Endothelial cell of umbilical vein (primary cell): ENCODE data around the gene SH3PXD2A. TPM values are rescaled to one million over a fixed set of nuclear protein-coding genes. Genes with fewer than 3 reads are reported as not detected.

Source experiments
- BruUV-seq: library from RNA; stranded (reverse); fragments of 400-500 nt; replicated peaks from 2 replicates; lab custom pipeline; 2021; lab: Mats Ljungman, UMichigan
- CTCF ChIA-PET: fragments of 300-600, 350-600 bp; sonication (Branson Sonifier 250); formaldehyde crosslinking; loops from one replicate; lab custom pipeline; 2021; ENCODE audit warnings: antibody characterized with exemption, inconsistent platforms; lab: Charles Lee
- POLR2A ChIA-PET: fragments of 300-600, 350-600 bp; sonication (Branson Sonifier 250); formaldehyde crosslinking; loops from one replicate; lab custom pipeline; 2021; ENCODE audit warnings: antibody characterized with exemption, inconsistent platforms; lab: Charles Lee
- DNase-seq: peaks from one replicate; pipeline ENCODE4 v3.0.0-alpha.2; 2011; ENCODE audit warnings: low read depth, low spot score
- FAIRE-seq: peaks from 2 replicates; lab custom pipeline; 2011; peaks lifted over from hg19 to GRCh38; lab: Jason Lieb, UNC
- H2AFZ ChIP-seq: 2 replicates; pipeline ENCODE4 v1.6.0; 2012; ENCODE audit warnings: low read depth, low read length, control low read depth, inconsistent platforms
- H3K27ac ChIP-seq: 2 replicates; pipeline ENCODE4 v1.5.1; 2011; ENCODE audit warnings: low read depth, mild to moderate bottlenecking, control low read depth, low read length, moderate library complexity; ENCODE audit not compliant: insufficient read depth
- H3K27me3 ChIP-seq, 2 experiments: 2 replicates each; pipeline versions ENCODE4 v1.6.0 to v1.6.1; 2011; ENCODE audit warnings: low read length in 2 of 2, mixed read lengths in 1 of 2; ENCODE audit not compliant: control insufficient read depth in 2 of 2, insufficient read depth in 2 of 2
- H3K36me3 ChIP-seq, 2 experiments: 2 replicates in 1 of 2; 3 replicates in 1 of 2; pipeline ENCODE4 v1.5.1; 2011; ENCODE audit warnings: low read length in 2 of 2, mild to moderate bottlenecking in 1 of 2, moderate library complexity in 1 of 2; ENCODE audit not compliant: control insufficient read depth in 2 of 2, insufficient read depth in 2 of 2; ENCODE audit errors: extremely low read depth in 1 of 2
- H3K4me1 ChIP-seq: 3 replicates; pipeline ENCODE4 v1.5.1; 2011; ENCODE audit warnings: mild to moderate bottlenecking, low read length; ENCODE audit not compliant: control insufficient read depth, insufficient read depth; ENCODE audit errors: extremely low read depth
- H3K4me2 ChIP-seq: 2 replicates; pipeline ENCODE4 v1.6.1; 2011; ENCODE audit warnings: low read length, control low read depth, mixed read lengths; ENCODE audit not compliant: insufficient read depth
- H3K4me3 ChIP-seq, 3 experiments: fragments of 200-600 bp in 1 of 3; sonication (generic), shearing (Covaris generic) in 1 of 3; replicated peaks in 1 of 3; 2 replicates each; pipeline ENCODE4 v1.5.1; 2011 to 2016; ENCODE audit warnings: control low read depth in 3 of 3, low read length in 3 of 3, mild to moderate bottlenecking in 2 of 3, inconsistent platforms in 1 of 3, low read depth in 1 of 3, moderate library complexity in 1 of 3; ENCODE audit not compliant: insufficient read depth in 1 of 3
- H3K79me2 ChIP-seq: 2 replicates; pipeline ENCODE4 v1.6.0; 2012; ENCODE audit warnings: low read length, inconsistent platforms; ENCODE audit not compliant: control insufficient read depth, insufficient read depth
- H3K9ac ChIP-seq: replicated peaks from 2 replicates; pipeline ENCODE3; 2011; ENCODE audit warnings: low read length, control low read depth; ENCODE audit not compliant: insufficient read depth; ENCODE audit errors: extremely low read depth
- H3K9me1 ChIP-seq: replicated peaks from 3 replicates; pipeline ENCODE4 v1.6.0; 2011; ENCODE audit warnings: mild to moderate bottlenecking, low read length; ENCODE audit not compliant: control insufficient read depth, insufficient read depth; ENCODE audit errors: extremely low read depth
- H3K9me3 ChIP-seq: replicated peaks from 2 replicates; pipeline ENCODE4 v1.5.1; 2012; ENCODE audit warnings: low read length, inconsistent platforms; ENCODE audit not compliant: control insufficient read depth, insufficient read depth
- H4K20me1 ChIP-seq: replicated peaks from 2 replicates; pipeline ENCODE3; 2011; ENCODE audit warnings: mild to moderate bottlenecking, low read length; ENCODE audit not compliant: control insufficient read depth, insufficient read depth; ENCODE audit errors: extremely low read depth
- CTCF ChIP-seq, 2 donors: IDR thresholded peaks; 1 replicate in 1 of 2; 2 replicates in 1 of 2; pipeline ENCODE4 v1.5.1; 2011; ENCODE audit warnings: low read length in 2 of 2, mild to moderate bottlenecking in 2 of 2, moderate library complexity in 2 of 2, control low read depth in 1 of 2, inconsistent platforms in 1 of 2, low read depth in 1 of 2; ENCODE audit not compliant: insufficient read depth in 1 of 2; ENCODE audit errors: extremely low read depth in 1 of 2
- EZH2 ChIP-seq: IDR thresholded peaks from 2 replicates; pipeline ENCODE4 v1.6.1; 2012; ENCODE audit warnings: borderline replicate concordance, low read depth, mild to moderate bottlenecking, moderate library complexity, low read length, inconsistent platforms; ENCODE audit not compliant: severe bottlenecking
- FOS ChIP-seq: IDR thresholded peaks from 2 replicates; pipeline ENCODE4 v1.6.1; 2011; ENCODE audit warnings: mild to moderate bottlenecking, low read length, moderate library complexity, borderline replicate concordance; ENCODE audit not compliant: insufficient read depth
- GATA2 ChIP-seq: IDR thresholded peaks from 2 replicates; pipeline ENCODE4 v1.7.0; 2011; ENCODE audit warnings: low read depth, mild to moderate bottlenecking, moderate library complexity, mixed read lengths, low read length; ENCODE audit not compliant: insufficient read length, insufficient read depth
- JUN ChIP-seq: IDR thresholded peaks from 2 replicates; pipeline ENCODE4 v1.6.1; 2011; ENCODE audit warnings: borderline replicate concordance, low read depth; ENCODE audit not compliant: insufficient read length, insufficient read depth
- MAX ChIP-seq: IDR thresholded peaks from 2 replicates; pipeline ENCODE4 v1.6.1; 2011; ENCODE audit not compliant: insufficient read depth, insufficient read length
- MYC ChIP-seq: IDR thresholded peaks from one replicate; pipeline ENCODE4 v1.6.1; 2011; ENCODE audit warnings: mild to moderate bottlenecking, low read depth, low read length
- POLR2A ChIP-seq: IDR thresholded peaks from 2 replicates; pipeline ENCODE4 v1.6.1; 2012; ENCODE audit warnings: low read depth, mild to moderate bottlenecking, control low read depth, low read length
- POLR2AphosphoS5 ChIP-seq: IDR thresholded peaks from 2 replicates; pipeline ENCODE4 v1.6.1; 2012; ENCODE audit warnings: low read depth, mild to moderate bottlenecking, control low read depth, low read length, moderate library complexity; ENCODE audit not compliant: insufficient read depth
- dilution Hi-C: fragments of 300-500 bp; cut with MboI; formaldehyde crosslinking; loops from one replicate; pipeline ENCODE4 v1.15.0; 2019; ENCODE audit warnings: low sequenced_read_pairs; ENCODE audit not compliant: extremely low pct_ligation_motif_present
- intact Hi-C: fragments of 100-400 bp; cut with micrococcal nuclease; formaldehyde crosslinking; loops from one replicate; pipeline ENCODE4 v1.10.0; 2022
- polyA plus RNA-seq, 4 experiments: library from polyadenylated mRNA; depleted of rRNA in 3 of 4; stranded (reverse) in 3 of 4; unstranded in 1 of 4; fragments of >200 nt; gene quantifications; 2 replicates each; pipeline versions ENCODE4 v1.2.1 to v1.2.3, GENCODE V29; 2011 to 2012; ENCODE audit warnings: missing spikeins in 1 of 4
- total RNA-seq: library from RNA; stranded (reverse); gene quantifications from 2 replicates; pipeline ENCODE4 v1.2.3, GENCODE V29; 2021

SH3PXD2A gene
- total and polyA plus RNA-seq, 2 donors (not counting 3 experiments of a cell fraction or from before 2014, with no cell fraction given) = 1.4 to 5.1 TPM

- Histone ChIP-seq H3K4me3 (no peak overlapping the region), H3K36me3 (no peaks in the 10 kb centered on the region), H4K20me1 (no peaks in the 10 kb centered on the region), H3K9ac (no peak overlapping the region), H3K79me2 (no peaks in the 10 kb centered on the region), H3K27me3 (no peaks in the 10 kb centered on the region), H2AFZ (no peak overlapping the region), H3K4me2 (no peak overlapping the region), H3K4me1 (no peaks in the 10 kb centered on the region), H3K9me1 (no peaks in the 10 kb centered on the region), H3K27ac (no peak overlapping the region), H3K9me3 (no peaks in the 10 kb centered on the region)
- DNase-seq = no peak
- no peak for FAIRE-seq
- ChIA-PET POLR2A (interaction anchor here (0.6 kb wide), 1 partner anchor 9 kb away, joined by 4 read pairs; no protein-coding TSS in a partner anchor), CTCF (interaction anchor here (0.6 to 1.7 kb wide), 4 partner anchors 9 to 913 kb away, joined by 3 to 6 read pairs (median 3); no protein-coding TSS in a partner anchor)
- no TSS peak for BruUV-seq
- dilution Hi-C loops (no loop called here), intact Hi-C loops (no loop called here)
- TF ChIP-seq CTCF (IDR thresholded peaks at IDR 0.05; ENCODE audit: extremely low read depth in 1 of 2, insufficient read depth in 1 of 2, low read depth in 1 of 2, low read length in 2 of 2) = no peak
- no peak for TF ChIP-seq POLR2AphosphoS5
- no peak for TF ChIP-seq MAX
- TF ChIP-seq POLR2A = no peak
- TF ChIP-seq FOS = no peak
- no peak for TF ChIP-seq GATA2
- TF ChIP-seq MYC = no peak
- TF ChIP-seq JUN = no peak
- TF ChIP-seq EZH2 = no peak
Observed at GRCh38 chr10:103839519-103839871, 15.9 kb downstream of the SH3PXD2A start.
